HG03175 (cell line): ENCODE data around the gene PPP6C.

Source experiments
- ATAC-seq: cut with Tn5 transposase; IDR thresholded peaks from one replicate; pipeline ENCODE4 v1.9.1; 2021; ENCODE audit warnings: mild to moderate bottlenecking, moderate library complexity; ENCODE audit not compliant: unreplicated experiment

The PPP6C gene

DNA sequence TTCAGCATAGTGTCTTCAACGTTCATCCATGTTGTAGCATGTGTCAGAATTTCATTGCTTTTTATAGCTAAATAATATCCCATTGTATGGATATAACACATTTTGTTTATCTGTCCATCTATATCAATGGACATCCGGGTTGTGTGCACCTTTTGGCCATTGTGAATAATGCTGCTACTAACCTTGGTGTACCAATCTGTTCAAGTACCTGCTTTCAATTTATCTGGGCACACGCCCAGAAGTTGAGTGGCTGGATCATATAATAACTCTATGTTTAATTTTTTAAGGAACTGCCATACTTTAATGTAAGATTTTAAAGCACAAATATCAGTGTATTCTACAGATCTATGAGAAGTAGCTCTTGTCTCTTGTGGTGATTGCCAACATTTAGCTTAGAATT lies 89.8 kb downstream of the PPP6C start:
- no peak for ATAC-seq
